Medulla oblongata (tissue), 1 donor: ENCODE data around the gene TSHZ3.

ENCODE experiments used
- DNase-seq: peaks from one replicate; pipeline ENCODE4 v3.0.0-alpha.2; 2015; ENCODE audit errors: extremely low spot score

TSHZ3 gene

GRCh38 chr19:31349160-31349881 lies at the start of gene TSHZ3:
Gene TSHZ3, minus strand, starts transcription at chr19:31349436. Its CDS starts 217 bp downstream, at chr19:31349219.
- peak; percentile 63 for DNase-seq

- DNase-seq: no peak
These were observed 48.1 kb upstream of the TSHZ3 start for GRCh38 chr19:31397308-31397707.

- no peak for DNase-seq
These were observed 43.2 kb upstream of the TSHZ3 start for GRCh38 chr19:31392464-31392863.

- no peak for DNase-seq
These were observed 42.3 kb upstream of the TSHZ3 start for GRCh38 chr19:31391518-31391917.

- no peak for DNase-seq
These were observed 41.5 kb upstream of the TSHZ3 start for GRCh38 chr19:31390711-31391110.

- no peak for DNase-seq
These were observed 40.6 kb upstream of the TSHZ3 start for GRCh38 chr19:31389874-31390273.

- DNase-seq: no peak
These were observed 38.6 kb upstream of the TSHZ3 start for GRCh38 chr19:31387717-31388301.

- DNase-seq: no peak
These were observed 37.6 kb upstream of the TSHZ3 start for GRCh38 chr19:31386806-31387205.

- DNase-seq: no peak
These were observed 36.5 kb upstream of the TSHZ3 start for GRCh38 chr19:31385744-31386143.

- no peak for DNase-seq
These were observed 34.3 kb upstream of the TSHZ3 start for GRCh38 chr19:31383553-31383952.

- DNase-seq: no peak
These were observed 31.6 kb upstream of the TSHZ3 start for GRCh38 chr19:31380854-31381253.

GRCh38 chr19:31378404-31378803 lies 29.2 kb upstream of the TSHZ3 start:
- no peak for DNase-seq

GRCh38 chr19:31377736-31378135 lies 28.5 kb upstream of the TSHZ3 start:
- DNase-seq: no peak

GRCh38 chr19:31372246-31372781 lies 23.1 kb upstream of the TSHZ3 start:
- DNase-seq: no peak

GRCh38 chr19:31370216-31370615 lies 21.0 kb upstream of the TSHZ3 start:
- no peak for DNase-seq

GRCh38 chr19:31364963-31365362 lies 15.7 kb upstream of the TSHZ3 start:
- DNase-seq: no peak

GRCh38 chr19:31361728-31362127 lies 12.5 kb upstream of the TSHZ3 start:
- no peak for DNase-seq

GRCh38 chr19:31357315-31357673 lies 8.1 kb upstream of the TSHZ3 start:
- DNase-seq: no peak

GRCh38 chr19:31356587-31357314 lies 7.5 kb upstream of the TSHZ3 start:
- peak; percentile 38 for DNase-seq

GRCh38 chr19:31355665-31356289 lies 6.5 kb upstream of the TSHZ3 start:
- DNase-seq: no peak

GRCh38 chr19:31354799-31355664 lies 5.8 kb upstream of the TSHZ3 start:
- DNase-seq: no peak
